Ishikawa (cell line): ENCODE measurements around the gene TIGIT.

ENCODE experiments used
- CEBPB ChIP-seq: IDR thresholded peaks from 2 replicates; pipeline ENCODE4 v1.6.1; 2012
- CREB1 ChIP-seq: IDR thresholded peaks from 2 replicates; pipeline ENCODE4 v1.6.1; 2012; ENCODE audit warnings: low read depth
- EGR1 ChIP-seq: IDR thresholded peaks from 2 replicates; pipeline ENCODE4 v1.6.1; 2012
- EP300 ChIP-seq: IDR thresholded peaks from 2 replicates; pipeline ENCODE4 v1.6.1; 2012; ENCODE audit warnings: borderline replicate concordance
- FOXM1 ChIP-seq: IDR thresholded peaks from 2 replicates; pipeline ENCODE4 v1.6.1; 2012; ENCODE audit warnings: low read depth, borderline replicate concordance
- NFIC ChIP-seq: IDR thresholded peaks from 2 replicates; pipeline ENCODE4 v1.6.1; 2012
- RAD21 ChIP-seq: IDR thresholded peaks from 2 replicates; pipeline ENCODE4 v1.6.1; 2012; ENCODE audit warnings: low read depth
- TAF1 ChIP-seq: IDR thresholded peaks from 2 replicates; pipeline ENCODE4 v1.6.1; 2012; ENCODE audit warnings: low read depth, mild to moderate bottlenecking
- TEAD4 ChIP-seq: IDR thresholded peaks from 2 replicates; pipeline ENCODE4 v1.6.1; 2012
- ZBTB7A ChIP-seq: IDR thresholded peaks from 2 replicates; pipeline ENCODE4 v1.6.1; 2012; ENCODE audit warnings: low read depth
- TF ChIP-seq, protein P1 (sequence below): IDR thresholded peaks from 2 replicates; pipeline ENCODE4 v1.6.1; 2012
- TF ChIP-seq, protein P2 (sequence below): IDR thresholded peaks from 2 replicates; pipeline ENCODE4 v1.6.1; 2012; ENCODE audit warnings: low read depth, mild to moderate bottlenecking

DNA sequence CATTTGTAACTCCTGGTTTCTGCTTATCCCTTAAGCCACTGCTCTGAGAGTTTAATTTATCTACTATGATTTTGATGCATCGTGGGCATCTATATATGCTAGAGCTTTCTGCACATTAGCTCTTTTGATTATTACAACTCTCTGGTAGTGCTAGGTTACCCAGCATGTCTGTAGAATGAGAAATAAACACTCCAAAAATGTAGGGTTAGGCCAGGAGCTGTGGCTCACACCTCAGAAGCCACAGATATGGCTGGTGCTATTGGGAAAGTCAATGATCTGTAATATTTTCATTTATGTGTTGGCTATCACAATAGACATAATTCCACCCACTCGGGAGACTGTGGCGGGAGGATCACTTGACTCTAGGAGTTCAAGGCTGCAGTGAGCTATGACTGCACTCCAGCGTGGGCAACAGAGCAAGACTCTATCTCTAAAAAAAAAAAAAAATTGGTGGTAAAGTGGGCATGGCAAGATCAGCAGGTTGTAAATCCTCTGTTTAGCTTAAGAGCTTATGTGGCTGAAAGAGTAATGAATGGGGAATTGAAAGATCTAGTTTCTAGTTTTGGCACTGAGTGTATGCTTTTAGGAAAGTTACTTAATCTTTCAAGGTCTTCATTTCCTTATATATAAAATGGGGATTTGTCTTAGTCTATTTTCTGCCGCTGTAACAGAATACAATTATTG is 6.3 kb downstream of the TIGIT start:
- TF ChIP-seq TEAD4 (no peak), TAF1 (no peak), EGR1 (no peak), EP300 (no peak), NFIC (no peak), RAD21 (no peak), FOXM1 (no peak), CEBPB (no peak), CREB1 (no peak), ZBTB7A (no peak)
- TF ChIP-seq, protein P1, sequence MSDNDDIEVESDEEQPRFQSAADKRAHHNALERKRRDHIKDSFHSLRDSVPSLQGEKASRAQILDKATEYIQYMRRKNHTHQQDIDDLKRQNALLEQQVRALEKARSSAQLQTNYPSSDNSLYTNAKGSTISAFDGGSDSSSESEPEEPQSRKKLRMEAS: no peak
- TF ChIP-seq, protein P2, sequence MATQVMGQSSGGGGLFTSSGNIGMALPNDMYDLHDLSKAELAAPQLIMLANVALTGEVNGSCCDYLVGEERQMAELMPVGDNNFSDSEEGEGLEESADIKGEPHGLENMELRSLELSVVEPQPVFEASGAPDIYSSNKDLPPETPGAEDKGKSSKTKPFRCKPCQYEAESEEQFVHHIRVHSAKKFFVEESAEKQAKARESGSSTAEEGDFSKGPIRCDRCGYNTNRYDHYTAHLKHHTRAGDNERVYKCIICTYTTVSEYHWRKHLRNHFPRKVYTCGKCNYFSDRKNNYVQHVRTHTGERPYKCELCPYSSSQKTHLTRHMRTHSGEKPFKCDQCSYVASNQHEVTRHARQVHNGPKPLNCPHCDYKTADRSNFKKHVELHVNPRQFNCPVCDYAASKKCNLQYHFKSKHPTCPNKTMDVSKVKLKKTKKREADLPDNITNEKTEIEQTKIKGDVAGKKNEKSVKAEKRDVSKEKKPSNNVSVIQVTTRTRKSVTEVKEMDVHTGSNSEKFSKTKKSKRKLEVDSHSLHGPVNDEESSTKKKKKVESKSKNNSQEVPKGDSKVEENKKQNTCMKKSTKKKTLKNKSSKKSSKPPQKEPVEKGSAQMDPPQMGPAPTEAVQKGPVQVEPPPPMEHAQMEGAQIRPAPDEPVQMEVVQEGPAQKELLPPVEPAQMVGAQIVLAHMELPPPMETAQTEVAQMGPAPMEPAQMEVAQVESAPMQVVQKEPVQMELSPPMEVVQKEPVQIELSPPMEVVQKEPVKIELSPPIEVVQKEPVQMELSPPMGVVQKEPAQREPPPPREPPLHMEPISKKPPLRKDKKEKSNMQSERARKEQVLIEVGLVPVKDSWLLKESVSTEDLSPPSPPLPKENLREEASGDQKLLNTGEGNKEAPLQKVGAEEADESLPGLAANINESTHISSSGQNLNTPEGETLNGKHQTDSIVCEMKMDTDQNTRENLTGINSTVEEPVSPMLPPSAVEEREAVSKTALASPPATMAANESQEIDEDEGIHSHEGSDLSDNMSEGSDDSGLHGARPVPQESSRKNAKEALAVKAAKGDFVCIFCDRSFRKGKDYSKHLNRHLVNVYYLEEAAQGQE: no peak
